ELR (cell line): Measurements from ENCODE around the gene PDCD4.

Source experiments
- DNase-seq: peaks from one replicate; pipeline ENCODE4 v3.0.0-alpha.2; 2015; ENCODE audit warnings: low read depth

PDCD4 gene

GRCh38 chr10:110842326-110842904, 29.3 kb upstream of the PDCD4 start:
- DNase-seq: no peak

- DNase-seq: no peak
These were observed 28.7 kb upstream of the PDCD4 start for GRCh38 chr10:110843031-110843430.

DNA sequence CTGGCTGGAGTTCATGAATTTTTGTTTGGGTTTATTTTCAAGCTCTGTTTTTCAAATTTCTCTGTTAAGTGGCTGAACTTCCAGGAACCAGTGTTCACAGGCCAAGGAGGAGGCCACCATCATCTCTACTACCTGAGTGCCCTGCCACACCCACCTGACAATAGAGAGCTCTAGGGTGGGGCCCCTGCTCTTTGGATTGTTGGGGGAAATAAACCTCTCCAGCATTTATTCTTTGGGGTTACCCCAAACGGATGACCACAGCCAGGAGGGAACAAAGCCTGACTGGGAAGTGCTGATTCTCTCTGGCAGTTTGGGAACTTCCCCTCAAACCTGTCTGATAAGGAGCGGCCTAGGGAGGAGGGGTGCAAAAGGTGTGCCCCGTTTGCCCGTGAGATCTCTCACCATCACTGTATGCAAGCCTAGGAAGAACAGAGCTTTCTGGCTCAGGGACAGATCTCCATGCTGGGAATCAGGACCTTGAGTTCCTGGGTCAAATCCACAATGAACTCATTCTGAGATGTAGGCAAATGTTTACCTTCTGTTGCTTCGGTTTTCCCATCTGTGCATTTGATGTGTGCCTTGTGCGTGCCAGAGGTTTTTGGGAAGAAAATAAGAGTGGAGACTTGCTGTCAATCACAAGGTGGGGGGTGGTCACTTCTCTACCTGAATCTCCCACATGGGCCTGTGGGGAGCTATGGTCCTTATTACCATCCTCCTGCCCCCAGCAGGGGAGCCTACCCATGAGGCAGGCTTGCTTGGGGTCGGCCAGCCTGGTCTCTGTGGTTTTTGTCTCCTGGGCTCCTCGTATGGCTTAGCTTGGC, 27.7 kb upstream of the PDCD4 start:
- no peak for DNase-seq

GRCh38 chr10:110844617-110844881, 27.2 kb upstream of the PDCD4 start:
- DNase-seq: no peak

- DNase-seq: no peak
These were observed 26.5 kb upstream of the PDCD4 start for GRCh38 chr10:110845192-110845755.

- no peak for DNase-seq
These were observed 25.7 kb upstream of the PDCD4 start for GRCh38 chr10:110845756-110846620.

- no peak for DNase-seq
These were observed 24.4 kb upstream of the PDCD4 start for GRCh38 chr10:110847374-110847773.

DNA sequence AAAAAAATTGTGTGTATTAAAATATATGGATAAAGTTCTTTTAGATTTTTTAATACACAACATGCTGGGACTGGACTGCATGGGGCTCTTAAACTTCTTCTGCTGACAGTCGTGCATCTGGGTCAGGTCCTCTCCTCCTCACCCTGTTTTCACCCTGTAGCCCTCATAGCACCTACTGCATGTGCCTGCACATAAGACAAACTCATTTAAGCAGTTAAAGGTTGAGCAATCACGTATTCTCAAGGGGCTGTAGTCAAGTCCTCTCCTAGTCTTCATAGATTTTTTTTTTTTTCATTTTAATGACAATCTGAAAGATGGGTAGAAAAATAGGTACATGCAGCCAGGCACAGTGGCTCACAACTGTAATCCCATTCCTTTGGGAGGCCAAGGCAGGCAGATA, 23.6 kb upstream of the PDCD4 start:
- no peak for DNase-seq

- DNase-seq: no peak
These were observed 21.6 kb upstream of the PDCD4 start for GRCh38 chr10:110850099-110850498.

DNA sequence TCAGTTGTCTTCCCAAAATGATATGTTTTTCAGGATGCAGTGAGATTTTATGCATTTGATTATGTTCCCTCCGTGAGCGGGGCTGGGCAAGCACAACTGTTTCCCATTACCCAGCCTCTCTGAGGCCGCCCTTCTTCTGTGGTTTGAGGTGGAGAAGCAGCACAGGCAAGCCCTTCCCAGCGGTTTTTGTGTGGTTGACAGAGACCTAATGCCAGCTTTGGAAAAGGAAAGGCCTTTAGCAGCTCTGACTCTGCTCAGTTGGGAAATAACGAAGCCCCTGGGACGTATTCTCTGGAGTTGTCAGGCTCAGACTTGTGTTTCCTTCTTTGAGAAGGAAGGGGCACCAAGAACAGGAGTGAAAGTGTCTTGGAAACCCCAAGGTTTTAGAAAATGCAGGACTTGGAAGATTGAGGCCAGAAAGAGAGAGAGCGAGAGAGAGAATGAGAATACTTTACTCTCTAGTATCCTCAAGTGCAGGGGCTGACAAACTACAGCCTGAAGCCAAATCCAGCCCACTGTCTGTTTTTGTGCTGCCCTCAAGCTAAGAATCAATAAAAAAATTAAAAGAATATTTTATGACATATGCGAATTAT, 20.6 kb upstream of the PDCD4 start:
- DNase-seq: no peak

DNA sequence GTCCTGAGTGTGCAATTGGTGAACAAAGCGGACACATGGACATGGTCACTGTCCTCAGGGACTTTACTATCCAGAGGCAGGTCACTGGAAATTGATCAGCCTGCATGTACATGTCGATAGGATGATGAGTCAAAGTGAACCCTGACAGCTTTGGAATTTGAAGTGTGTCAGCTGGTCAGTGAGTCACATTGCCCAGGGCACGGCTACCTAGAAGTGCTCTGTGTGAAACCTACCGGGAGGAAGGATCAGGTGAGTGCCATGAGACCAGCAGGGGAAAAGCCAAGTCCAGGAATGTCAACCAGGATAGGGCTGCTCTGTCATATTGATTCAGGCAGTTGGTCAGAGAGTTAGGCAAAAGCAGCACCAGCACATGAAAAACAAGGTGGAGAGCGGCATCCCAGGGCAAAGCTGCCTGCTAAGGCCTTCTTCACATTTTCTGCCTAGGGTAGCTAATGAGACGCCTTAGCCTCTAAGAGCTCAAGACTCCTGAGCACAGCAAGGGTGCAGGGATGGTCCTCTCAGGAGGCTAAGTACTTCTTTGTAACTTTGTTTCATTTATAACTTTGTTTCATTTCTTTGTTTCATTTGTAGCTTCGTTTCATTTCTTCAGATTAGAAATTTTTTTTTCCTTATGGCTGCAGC, 19.4 kb upstream of the PDCD4 start:
- peak; percentile 70 for DNase-seq

DNA sequence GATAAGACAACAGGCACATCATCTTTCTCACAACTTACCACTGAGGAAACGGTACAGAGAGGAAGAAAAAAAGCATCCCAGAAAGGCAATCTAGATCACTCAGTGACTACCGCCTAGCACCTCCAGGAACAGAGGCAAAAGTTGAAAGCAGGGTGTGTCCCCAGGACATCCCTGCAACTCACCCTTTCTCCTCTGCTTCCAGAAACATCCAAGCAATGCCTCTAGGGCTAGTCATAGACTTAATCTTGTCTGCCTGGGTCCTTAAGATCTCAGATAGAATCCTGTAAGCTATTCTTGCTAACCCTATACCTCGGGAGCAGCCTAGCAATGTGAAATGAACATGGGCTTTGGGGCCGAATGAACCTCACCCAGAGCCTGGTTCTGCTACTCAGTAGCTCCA, 18.8 kb upstream of the PDCD4 start:
- no peak for DNase-seq

GRCh38 chr10:110853921-110854605, 17.7 kb upstream of the PDCD4 start:
- no peak for DNase-seq

DNA sequence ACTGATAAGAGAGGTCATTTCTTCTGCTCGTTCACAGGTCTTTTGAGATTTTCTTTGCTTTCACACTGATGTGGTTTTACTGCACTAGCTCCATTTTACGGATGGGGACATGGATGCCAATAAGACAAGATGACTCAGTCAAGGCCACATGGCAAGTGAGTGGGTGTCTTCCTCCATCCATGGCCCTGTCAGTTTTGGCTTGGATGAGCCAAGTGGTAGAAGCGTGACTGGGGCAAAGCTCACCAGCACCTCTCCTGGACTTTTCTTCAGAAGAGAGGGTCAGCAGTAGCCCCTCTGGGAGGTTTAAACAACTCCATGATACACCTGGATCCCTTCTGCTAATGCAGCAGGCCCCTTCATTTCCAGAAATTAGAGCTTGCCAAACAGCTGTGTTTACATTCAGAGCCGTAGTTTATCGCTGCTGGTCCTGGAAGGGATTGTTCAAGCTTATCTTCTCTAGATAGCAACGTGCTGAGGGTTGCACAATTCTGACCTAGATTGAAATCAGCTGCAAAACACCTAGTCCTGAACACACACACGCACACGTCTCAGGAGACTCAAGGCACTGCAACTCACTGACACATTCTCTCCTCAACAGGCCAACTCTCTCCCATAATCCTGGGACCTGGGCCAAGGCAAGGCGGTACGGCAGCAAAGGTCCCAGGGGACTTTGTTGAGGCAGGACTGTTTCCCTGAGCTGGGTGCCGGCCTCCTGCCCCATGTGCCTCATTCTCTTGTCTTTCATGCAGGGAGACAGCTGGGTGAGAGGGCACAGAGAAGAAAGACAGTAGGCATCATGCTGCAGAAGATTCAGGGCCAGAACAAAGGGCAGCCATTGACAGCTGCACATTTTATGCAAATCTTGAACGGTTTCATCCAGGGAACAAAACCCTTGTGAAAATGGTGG, 14.2 kb upstream of the PDCD4 start:
- no peak for DNase-seq

GRCh38 chr10:110858297-110858934, 13.3 kb upstream of the PDCD4 start:
- DNase-seq: no peak

- no peak for DNase-seq
These were observed 12.3 kb upstream of the PDCD4 start for GRCh38 chr10:110859206-110859972.

GRCh38 chr10:110859973-110860376, 11.8 kb upstream of the PDCD4 start:
- no peak for DNase-seq

DNA sequence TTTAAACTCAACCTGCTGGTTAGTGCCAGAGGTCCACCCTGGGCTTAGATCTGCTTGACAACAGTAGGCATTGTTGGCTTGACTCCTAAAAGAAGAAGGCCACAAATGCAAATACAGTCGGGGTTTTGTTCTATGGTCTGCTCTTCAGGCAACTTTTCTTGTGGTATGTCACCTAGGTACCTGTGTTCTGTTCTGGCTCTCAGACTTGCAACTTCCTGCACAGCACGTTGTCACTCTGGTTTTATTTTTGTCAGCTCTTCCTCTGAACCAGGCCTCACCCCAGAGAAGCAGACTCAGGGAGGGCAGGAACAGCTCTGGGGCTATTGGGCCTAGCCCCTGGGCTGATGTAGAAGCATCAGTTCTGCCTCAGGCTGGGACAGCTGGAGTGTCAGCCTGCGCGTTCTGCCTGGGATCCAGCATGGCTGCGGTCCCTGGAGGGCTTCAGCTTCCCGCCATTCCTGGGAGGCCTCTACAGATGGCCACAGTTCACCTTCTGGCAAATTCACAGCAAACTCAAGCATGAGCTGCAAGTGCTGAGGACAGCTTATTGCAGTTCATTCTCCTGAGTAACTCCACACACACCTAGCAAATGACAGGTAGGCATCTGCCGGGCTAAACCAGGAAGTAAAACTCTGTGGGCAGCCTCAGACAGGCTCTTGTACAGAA, 11.0 kb upstream of the PDCD4 start:
- DNase-seq: no peak
